HEK293 (cell line): ENCODE results near the gene GTPBP1.
A peak's percentile ranks its signal among the peaks of the same experiment; 100 is the strongest.

ENCODE experiments used
- CTCF ChIA-PET: fragments of 350-600 bp; formaldehyde crosslinking; extraction: SDS; loops from one replicate; lab custom pipeline; 2021; ENCODE audit warnings: antibody characterized with exemption; lab: Yijun Ruan, JAX
- POLR2A ChIA-PET: fragments of 300-600 bp; formaldehyde crosslinking; extraction: SDS; loops from one replicate; lab custom pipeline; 2020; ENCODE audit warnings: antibody characterized with exemption, inconsistent platforms; lab: Yijun Ruan, JAX
- H3K27ac ChIP-seq: fragments of 200-500 bp; sonication (Bioruptor generic); 2 replicates; pipeline ENCODE4 v1.5.1; 2014; ENCODE audit warnings: low read depth, low read length, control low read depth, inconsistent platforms; ENCODE audit errors: extremely low read depth
- H3K36me3 ChIP-seq, 2 experiments: fragments of 200-500 bp in 1 of 2; sonication (Bioruptor generic) in 1 of 2; 1 replicate in 1 of 2; 2 replicates in 1 of 2; pipeline ENCODE4 v1.5.1; 2014 to 2017; ENCODE audit warnings: inconsistent platforms in 2 of 2, low read length in 2 of 2; ENCODE audit not compliant: control insufficient read depth in 2 of 2, insufficient read depth in 1 of 2
- H3K4me1 ChIP-seq: fragments of 200-500 bp; sonication (Bioruptor generic); 2 replicates; pipeline ENCODE4 v1.5.1; 2014; ENCODE audit warnings: mild to moderate bottlenecking, low read length, inconsistent platforms; ENCODE audit not compliant: control insufficient read depth, insufficient read depth
- H3K4me3 ChIP-seq: 2 replicates; pipeline ENCODE4 v1.5.1; 2011; ENCODE audit warnings: low read depth, mild to moderate bottlenecking, control low read depth, low read length, moderate library complexity
- H3K9me3 ChIP-seq: fragments of 200-500 bp; sonication (Bioruptor generic); 2 replicates; pipeline ENCODE4 v1.5.1; 2014; ENCODE audit warnings: low read depth, low read length, inconsistent platforms; ENCODE audit not compliant: control insufficient read depth, insufficient read depth
- EGR2 ChIP-seq: fragments of 450-650 bp; formaldehyde crosslinking; IDR thresholded peaks from 2 replicates; pipeline ENCODE4 v1.5.1; 2016; ENCODE audit warnings: low read depth, missing biosample characterization, missing genetic modification characterization
- PBX3 ChIP-seq: sonication (generic); formaldehyde crosslinking; IDR thresholded peaks from 2 replicates; pipeline ENCODE4 v1.8.1; 2022; ENCODE audit warnings: mild to moderate bottlenecking, moderate library complexity, missing genetic modification reagents
- PRDM10 ChIP-seq: fragments of 450-650 bp; formaldehyde crosslinking; IDR thresholded peaks from 2 replicates; pipeline ENCODE4 v1.5.1; 2016; ENCODE audit warnings: missing biosample characterization, missing genetic modification characterization
- SP7 ChIP-seq: fragments of 450-650 bp; formaldehyde crosslinking; IDR thresholded peaks from 2 replicates; pipeline ENCODE4 v1.5.1; 2016; ENCODE audit warnings: missing biosample characterization, missing genetic modification characterization
- YY1 ChIP-seq: fragments of 450-650 bp; formaldehyde crosslinking; IDR thresholded peaks from 2 replicates; pipeline ENCODE4 v1.5.1; 2018; ENCODE audit warnings: missing biosample characterization, missing genetic modification characterization
- ZBTB20 ChIP-seq: fragments of 450-650 bp; formaldehyde crosslinking; IDR thresholded peaks from 2 replicates; pipeline ENCODE4 v1.5.1; 2016; ENCODE audit warnings: missing biosample characterization, missing genetic modification characterization
- ZFHX2 ChIP-seq: fragments of 450-650 bp; formaldehyde crosslinking; conservative IDR thresholded peaks from 2 replicates; pipeline ENCODE4 v1.5.1; 2016; ENCODE audit warnings: missing biosample characterization, missing genetic modification characterization
- ZFP69B ChIP-seq: fragments of 450-650 bp; formaldehyde crosslinking; IDR thresholded peaks from 2 replicates; pipeline ENCODE4 v1.5.1; 2016; ENCODE audit warnings: missing biosample characterization, missing genetic modification characterization
- ZIC2 ChIP-seq: fragments of 450-650 bp; formaldehyde crosslinking; IDR thresholded peaks from 2 replicates; pipeline ENCODE4 v1.5.1; 2016; ENCODE audit warnings: missing biosample characterization, missing genetic modification characterization
- ZNF10 ChIP-seq: fragments of 450-650 bp; formaldehyde crosslinking; IDR thresholded peaks from 2 replicates; pipeline ENCODE4 v1.5.1; 2017; ENCODE audit warnings: missing biosample characterization, missing genetic modification characterization
- ZNF341 ChIP-seq: fragments of 450-650 bp; formaldehyde crosslinking; IDR thresholded peaks from 2 replicates; pipeline ENCODE4; 2016; ENCODE audit warnings: low read depth, missing biosample characterization, missing genetic modification characterization
- ZNF654 ChIP-seq: fragments of 450-650 bp; formaldehyde crosslinking; IDR thresholded peaks from 2 replicates; pipeline ENCODE4 v1.5.1; 2016; ENCODE audit warnings: low read depth, missing biosample characterization, missing genetic modification characterization
- ZNF692 ChIP-seq: fragments of 450-650 bp; formaldehyde crosslinking; IDR thresholded peaks from 2 replicates; pipeline ENCODE4 v1.5.1; 2016; ENCODE audit warnings: missing biosample characterization, missing genetic modification characterization
- ZNF707 ChIP-seq: fragments of 450-650 bp; formaldehyde crosslinking; IDR thresholded peaks from 2 replicates; pipeline ENCODE4 v1.5.1; 2016; ENCODE audit warnings: missing biosample characterization, missing genetic modification characterization

Gene GTPBP1

GRCh38 chr22:38782402-38783094 is 76.8 kb downstream of the GTPBP1 start:
- POLR2A ChIA-PET: interaction anchor here (1.0 to 1.7 kb wide), 3 partner anchors 14 to 25 kb away, joined by 3 to 4 read pairs (median 3); no protein-coding TSS in a partner anchor
- H3K36me3 ChIP-seq: peaks cover 0 to 27% of the 10 kb centered on the region in 2 experiments; a peak in 1 of 3 replicates
- H3K27ac ChIP-seq: no peak overlapping the region
- no peak for TF ChIP-seq ZBTB20 (tag by site-specific recombination)
- TF ChIP-seq ZNF341: peak; percentile 86
- no peak for TF ChIP-seq ZNF707 (tag by site-specific recombination)
- TF ChIP-seq ZNF654 (tag by site-specific recombination): no peak
- 0 out of 2 replicates have a peak, but pooled peaks have one; percentile 34 for TF ChIP-seq PRDM10 (tag by site-specific recombination)
- peak; percentile 82; the same call in 1 of the 2 replicates for TF ChIP-seq ZNF692 (tag by site-specific recombination)
- TF ChIP-seq PBX3 (CRISPR knock-in tag): no peak
- TF ChIP-seq ZFP69B (tag by site-specific recombination): peak; percentile 91
- peak; percentile 47; the same call in 1 of the 2 replicates for TF ChIP-seq EGR2 (tag by site-specific recombination)
- TF ChIP-seq ZIC2 (tag by site-specific recombination): 0 out of 2 replicates have a peak, but pooled peaks have one; percentile 19
- TF ChIP-seq YY1 (tag by site-specific recombination): no peak
- peak; percentile 64 for TF ChIP-seq ZFHX2 (tag by site-specific recombination)
- no peak for TF ChIP-seq ZNF10 (tag by site-specific recombination)
- TF ChIP-seq SP7 (tag by site-specific recombination): peak; percentile 65
- H3K4me1 ChIP-seq: no peaks in the 10 kb centered on the region
- no peak overlapping the region for H3K4me3 ChIP-seq
- CTCF ChIA-PET: interaction anchor here (0.8 to 6.5 kb wide), 3 partner anchors 14 to 339 kb away, joined by 4 to 43 read pairs (median 10); no protein-coding TSS in a partner anchor
- no peaks in the 10 kb centered on the region for H3K9me3 ChIP-seq
